Uterine smooth muscle cell (primary cell): ENCODE data around the gene MEIOC. TPM values are rescaled to one million over a fixed set of nuclear protein-coding genes. Genes with fewer than 3 reads are reported as not detected.

ENCODE experiments used
- total RNA-seq: library from RNA; depleted of rRNA; stranded (reverse); fragments of >200 nt; gene quantifications from 2 replicates; pipeline ENCODE4 v1.2.3, GENCODE V29; 2014

MEIOC gene
- 0.12 and 0.22 TPM in 2 replicates for total RNA-seq

DNA sequence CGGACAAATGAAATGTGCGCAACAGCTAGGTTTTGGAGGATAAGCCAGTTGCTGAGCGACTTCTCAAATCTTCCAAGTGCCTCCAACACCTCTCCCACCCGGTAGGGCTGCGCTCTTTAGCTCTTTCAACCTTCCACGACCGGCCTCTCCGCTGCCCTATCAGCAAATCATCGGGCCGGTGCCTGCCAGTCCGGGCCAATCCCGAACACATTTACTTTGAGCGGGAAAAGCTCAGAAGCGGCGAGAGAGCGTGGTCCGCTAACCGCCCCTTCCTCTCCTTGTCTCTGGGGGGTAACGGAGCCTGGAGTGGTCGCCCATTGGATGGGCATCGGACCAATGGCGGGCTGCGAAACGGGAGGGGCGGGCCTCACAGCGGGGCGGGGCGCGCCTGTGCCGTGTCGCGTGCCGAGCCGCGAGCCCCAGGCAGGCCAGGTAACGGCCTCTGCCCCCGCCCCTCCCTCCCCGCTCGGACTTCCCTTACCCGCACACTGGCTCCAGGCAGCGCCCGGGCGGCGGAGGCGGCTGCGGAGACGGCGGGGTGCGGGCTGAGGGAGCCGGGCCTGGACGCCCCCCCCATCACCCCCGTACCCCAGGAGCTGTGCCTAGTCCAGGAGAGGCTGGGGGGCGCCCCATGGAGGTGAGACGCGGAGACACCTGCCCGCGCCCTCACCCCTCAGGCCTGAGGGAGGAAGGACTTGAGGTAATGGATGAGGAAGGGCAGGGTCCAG is at the start of gene MEIOC:
Gene MEIOC (plus strand): TSS at position 486 of the 728 bp plus-strand sequence. CDS start 146 bp downstream, at position 632.

DNA sequence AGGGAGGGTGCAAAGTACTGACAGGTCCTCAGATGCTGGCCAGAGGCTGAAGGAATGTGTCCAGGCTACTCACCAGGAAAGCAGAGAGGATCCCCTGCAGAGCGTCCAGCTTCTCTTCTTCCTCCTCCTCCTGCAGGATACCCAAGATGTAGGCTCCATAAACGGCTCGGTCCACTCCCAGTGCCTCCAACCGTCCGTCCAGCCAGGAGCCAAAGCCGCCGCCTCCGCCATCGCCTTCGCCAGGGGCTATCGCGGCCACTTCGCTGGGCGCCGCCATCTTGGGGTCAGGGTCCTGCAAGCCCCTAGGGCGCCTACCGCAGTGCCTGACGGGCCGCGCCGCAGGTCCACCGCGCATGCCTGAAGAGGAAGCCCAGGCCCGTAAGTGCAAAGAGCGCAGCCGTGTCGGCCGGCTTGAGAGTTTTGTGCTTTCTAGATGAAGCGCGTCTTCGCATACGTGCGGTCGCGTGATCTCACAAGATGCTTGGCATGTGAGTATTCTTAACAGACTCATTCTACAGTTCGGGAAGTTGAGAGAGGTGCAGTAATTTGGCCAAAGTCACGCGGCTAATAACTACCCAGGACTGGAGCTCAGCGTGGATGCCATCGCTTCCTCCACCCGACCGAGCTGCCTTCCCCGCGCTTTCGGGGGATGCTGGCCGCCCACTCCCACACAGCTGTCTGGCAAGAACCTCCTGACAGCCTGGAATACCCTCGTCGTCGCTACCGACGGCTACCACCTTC is 33.4 kb downstream of the MEIOC start, which contains the start of gene CCDC43:
Gene CCDC43 (minus strand): TSS at position 300 of the 741 bp plus-strand sequence. CDS start 23 bp downstream, at position 277.

DNA sequence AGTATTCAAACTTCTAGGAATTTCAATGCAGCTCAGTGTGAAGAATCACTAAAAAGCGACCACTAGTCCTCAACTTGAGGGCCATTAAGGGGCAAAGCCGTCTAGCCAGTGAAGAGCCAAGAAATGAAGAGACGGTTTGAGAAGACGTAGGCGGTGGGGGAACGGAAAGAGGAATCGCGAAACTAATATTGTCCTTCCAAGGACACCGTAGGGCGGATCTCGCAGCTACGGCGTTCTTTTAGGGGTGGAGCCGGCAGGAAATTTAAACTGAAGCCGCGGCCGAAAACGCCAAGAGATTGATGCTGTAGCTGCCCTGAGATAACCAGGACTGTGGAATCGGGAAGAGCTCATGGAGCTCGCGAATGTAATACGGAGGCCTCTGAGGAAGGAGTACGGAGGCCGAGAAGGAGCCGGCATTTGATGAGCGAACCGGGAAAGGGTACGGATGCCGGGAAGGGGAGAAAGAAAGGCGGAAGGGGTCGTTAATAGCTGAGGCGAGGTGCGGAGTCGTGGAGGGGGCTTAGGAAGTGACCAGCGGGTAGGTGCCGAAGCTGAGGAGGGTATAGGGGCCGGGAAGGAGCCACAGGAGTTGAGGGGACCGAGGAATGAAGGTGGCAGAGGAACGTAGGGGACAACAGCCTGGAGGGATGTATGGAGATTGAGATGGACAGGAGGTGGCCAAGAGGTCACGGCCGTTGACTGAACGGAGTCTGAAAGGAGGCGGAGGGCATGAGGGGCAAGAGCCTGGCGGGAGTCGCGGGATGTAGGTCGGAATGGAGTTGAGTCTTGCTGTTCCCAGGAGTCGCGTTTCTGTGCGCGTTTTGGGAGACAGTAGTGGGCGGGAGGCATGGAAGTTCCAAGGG is 52.4 kb downstream of the MEIOC start, which contains the start of gene DBF4B:
Gene DBF4B (plus strand): TSS at position 265 of the 863 bp plus-strand sequence. CDS start 156 bp downstream, at position 421.

Other genes with a start within 250 kb of the MEIOC start
- gene GPATCH8, start 153.1 kb upstream of the MEIOC start, total RNA-seq = 22.6 and 24.2 TPM in 2 replicates
- gene FZD2, start 99.0 kb upstream of the MEIOC start, total RNA-seq = 11.2 and 31.4 TPM in 2 replicates
- gene CCDC43, start 33.3 kb downstream of the MEIOC start, total RNA-seq = 44.4 and 53.2 TPM in 2 replicates
- 4.9 and 10.1 TPM in 2 replicates for gene DBF4B, start 52.2 kb downstream of the MEIOC start, total RNA-seq
- gene ADAM11, start 102.5 kb downstream of the MEIOC start, total RNA-seq = 0.75 and 0.77 TPM in 2 replicates
- gene GJC1, start 173.8 kb downstream of the MEIOC start, total RNA-seq = 56.0 and 69.2 TPM in 2 replicates
- not detected in 2 replicates for gene HIGD1B, start 191.4 kb downstream of the MEIOC start, total RNA-seq
- gene EFTUD2, start 243.0 kb downstream of the MEIOC start, total RNA-seq = 88.9 and 207 TPM in 2 replicates